ENCODE data around the gene ACHE. TPM values are rescaled to one million over a fixed set of nuclear protein-coding genes. Genes with fewer than 3 reads are reported as not detected.

Gene ACHE
- total RNA-seq, 2 donors from 2014 or later: 8.5 to 30.9 TPM

DNA sequence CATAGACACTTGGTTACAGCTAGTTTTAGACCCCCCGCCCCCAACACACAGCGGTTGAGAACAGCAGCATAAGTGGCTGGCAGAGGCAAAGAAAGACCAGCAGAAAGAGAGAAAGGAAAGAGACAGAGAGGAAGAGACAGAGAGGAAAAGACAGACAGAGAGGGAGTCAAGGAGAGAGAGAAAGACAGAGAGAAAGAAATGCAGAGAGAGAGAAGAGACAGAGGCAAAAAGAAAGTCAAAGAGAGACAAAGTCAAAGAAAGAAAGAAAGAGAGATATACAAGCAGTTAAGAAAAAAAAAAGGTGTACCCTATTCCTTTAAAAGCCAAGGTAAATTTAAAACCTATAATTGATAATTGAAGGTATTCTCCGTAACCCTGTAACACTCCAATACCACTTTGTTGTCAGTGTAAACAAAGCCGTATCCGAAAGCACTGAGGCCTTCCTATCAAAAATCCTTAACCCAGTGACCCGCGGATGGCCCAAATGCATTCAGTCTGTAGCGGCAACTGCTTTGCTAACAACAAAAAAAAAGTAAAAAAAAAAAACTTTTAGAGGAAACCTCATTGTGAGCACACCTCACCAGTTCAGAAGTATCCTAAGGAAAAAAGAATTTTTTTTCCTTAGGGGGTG, 55.1 kb downstream of the ACHE start:
- intact Hi-C loops (cut with DNase I): no loop called here
- no peak for DNase-seq

More for the DNA sequence above, 55.1 kb downstream of the ACHE start:
- ATAC-seq: no peak

Small RNA genes lying within 50 kb of the gene (microRNA-seq; reads per million reads assigned to microRNA genes)
- gene MIR6875: 0 to 0.27 reads per million in 2 donors

Other genes starting within 250 kb of the ACHE start
- gene ACTL6B, start 239.4 kb downstream of the ACHE start, total RNA-seq: not detected
- gene GNB2, start 222.1 kb downstream of the ACHE start, total RNA-seq: 100 to 1,000 TPM; 125 to 153 TPM
- 10 to 100 TPM; 25.8 to 31.0 TPM for gene GIGYF1, start 201.6 kb downstream of the ACHE start, total RNA-seq
- gene POP7, start 189.8 kb downstream of the ACHE start, total RNA-seq: 10 to 100 TPM; 23.2 to 29.0 TPM
- gene EPO, start 175.4 kb downstream of the ACHE start, total RNA-seq: not detected
- not detected for gene ZAN, start 162.3 kb downstream of the ACHE start, total RNA-seq
- 10 to 100 TPM; 27.5 to 46.8 TPM for gene EPHB4, start 68.4 kb downstream of the ACHE start, total RNA-seq
- gene SLC12A9, start 43.2 kb downstream of the ACHE start, total RNA-seq: 10 to 100 TPM; 13.4 to 14.7 TPM
- 10 to 100 TPM; 36.5 to 48.0 TPM for gene TRIP6, start 28.5 kb downstream of the ACHE start, total RNA-seq
- gene SRRT, start 20.8 kb downstream of the ACHE start, total RNA-seq: 10 to 100 TPM; 65.1 to 87.0 TPM
- gene UFSP1, start 6.2 kb downstream of the ACHE start, total RNA-seq: 1 to 10 TPM; 2.7 to 4.3 TPM
- gene MUC3A, start 53.6 kb upstream of the ACHE start, total RNA-seq: under 1 TPM; 0.35 to 0.76 TPM
- under 1 TPM; 0.35 to 0.39 TPM for gene MUC12, start 73.7 kb upstream of the ACHE start, total RNA-seq
- not detected for gene MUC17, start 124.2 kb upstream of the ACHE start, total RNA-seq
- 10 to 100 TPM; 20.7 to 22.4 TPM for gene TRIM56, start 189.6 kb upstream of the ACHE start, total RNA-seq
- gene SERPINE1, start 231.2 kb upstream of the ACHE start, total RNA-seq: 10 to 100 TPM in 1 of 2 donors, 1 to 10 TPM in 1; 2.4 to 41.6 TPM